Right lobe of liver (tissue), 6 donors: ENCODE measurements around the gene KEL. TPM values are rescaled to one million over a fixed set of nuclear protein-coding genes. Genes with fewer than 3 reads are reported as not detected.
A peak's percentile ranks its signal among the peaks of the same experiment; 100 is the strongest.

Experiments
- ATAC-seq, 4 donors: fragments of 200-7000 bp; cut with Tn5 transposase; one replicate each; pipeline ENCODE4 v1.9.1; 2020; ENCODE audit warnings: mild to moderate bottlenecking in 4 of 4, moderate library complexity in 4 of 4
- DNase-seq, 3 donors: peaks; one replicate each; pipeline ENCODE4 v3.0.0-alpha.2; 2020
- H3K27ac ChIP-seq, 3 donors: fragments of 200-600 bp; one replicate each; pipeline ENCODE4 v1.8.0; 2022
- H3K27me3 ChIP-seq, 2 donors: fragments of 200-600 bp; one replicate each; pipeline ENCODE4 v1.8.0; 2022
- H3K36me3 ChIP-seq, 4 donors: fragments of 200-600 bp; sonication (generic) in 1 of 4; one replicate each; pipeline versions ENCODE4 v1.5.1 to v1.8.0; 2017 to 2022; ENCODE audit warnings: control low read depth in 1 of 4
- H3K4me1 ChIP-seq, 4 donors: fragments of 200-600 bp; sonication (generic) in 1 of 4; one replicate each; pipeline versions ENCODE4 v1.5.1 to v1.8.0; 2017 to 2022; ENCODE audit warnings: control low read depth in 1 of 4
- H3K4me3 ChIP-seq, 3 donors: fragments of 200-600 bp; one replicate each; pipeline ENCODE4 v1.8.0; 2022
- H3K9me3 ChIP-seq, 4 donors: fragments of 200-600 bp; sonication (generic) in 1 of 4; one replicate each; pipeline versions ENCODE4 v1.5.1 to v1.8.0; 2017 to 2022; ENCODE audit warnings: control low read depth in 1 of 4
- POLR2A ChIP-seq: fragments of 450-650 bp; IDR thresholded peaks from one replicate; pipeline ENCODE4 v1.6.1; 2017; ENCODE audit warnings: antibody characterized with exemption, mild to moderate bottlenecking
- WGBS: methylation state at CpG from one replicate; pipeline ENCODE4 v1.1.6; 2018; ENCODE audit warnings: low coverage, low lambda C conversion rate; ENCODE audit not compliant: insufficient coverage; ENCODE audit errors: missing lambda C conversion rate; 5-methylcytosine and 5-hydroxymethylcytosine counted together
- intact Hi-C, 2 donors: fragments of 100-400 bp; cut with DNase I; formaldehyde crosslinking; loops; one replicate each; pipeline versions ENCODE4 v1.11.2 to v1.14.1; 2022
- total RNA-seq, 6 experiments: library from RNA; depleted of rRNA in 2 of 6; stranded (reverse); fragments of >200 nt in 2 of 6; fragmentation: NEBNext Ultra II Directional in 3 of 6; extraction: Animal tissue kit (Norgen Biotek cat#: 25700) in 3 of 6; gene quantifications; one replicate each; pipeline versions ENCODE4 v1.1.0 to v1.2.4, GENCODE V29; 2016 to 2023
- TF ChIP-seq, protein P1 (sequence below), 4 donors: fragments of 200-600 bp in 3 of 4; fragments of 450-650 bp in 1 of 4; IDR thresholded peaks; one replicate each; pipeline versions ENCODE4 v1.5.1 to v1.8.0; 2016 to 2022; ENCODE audit warnings: antibody characterized with exemption in 4 of 4, mild to moderate bottlenecking in 2 of 4
- donor health status: DM: no; HTN: yes; CAD: no.
- donor health status: DM: no; HTN: no; CAD: no.
- donor health status: DM: no; HTN: no; CAD: no.
- donor health status: DM: no; HTN: yes; CAD: no.
- donor health status: DM: no; HTN: yes; CAD: no.

The KEL gene
- total RNA-seq, 6 experiments from 2014 or later, result 0.46 to 2.0 (median 1.4) TPM; not detected in 3

DNA sequence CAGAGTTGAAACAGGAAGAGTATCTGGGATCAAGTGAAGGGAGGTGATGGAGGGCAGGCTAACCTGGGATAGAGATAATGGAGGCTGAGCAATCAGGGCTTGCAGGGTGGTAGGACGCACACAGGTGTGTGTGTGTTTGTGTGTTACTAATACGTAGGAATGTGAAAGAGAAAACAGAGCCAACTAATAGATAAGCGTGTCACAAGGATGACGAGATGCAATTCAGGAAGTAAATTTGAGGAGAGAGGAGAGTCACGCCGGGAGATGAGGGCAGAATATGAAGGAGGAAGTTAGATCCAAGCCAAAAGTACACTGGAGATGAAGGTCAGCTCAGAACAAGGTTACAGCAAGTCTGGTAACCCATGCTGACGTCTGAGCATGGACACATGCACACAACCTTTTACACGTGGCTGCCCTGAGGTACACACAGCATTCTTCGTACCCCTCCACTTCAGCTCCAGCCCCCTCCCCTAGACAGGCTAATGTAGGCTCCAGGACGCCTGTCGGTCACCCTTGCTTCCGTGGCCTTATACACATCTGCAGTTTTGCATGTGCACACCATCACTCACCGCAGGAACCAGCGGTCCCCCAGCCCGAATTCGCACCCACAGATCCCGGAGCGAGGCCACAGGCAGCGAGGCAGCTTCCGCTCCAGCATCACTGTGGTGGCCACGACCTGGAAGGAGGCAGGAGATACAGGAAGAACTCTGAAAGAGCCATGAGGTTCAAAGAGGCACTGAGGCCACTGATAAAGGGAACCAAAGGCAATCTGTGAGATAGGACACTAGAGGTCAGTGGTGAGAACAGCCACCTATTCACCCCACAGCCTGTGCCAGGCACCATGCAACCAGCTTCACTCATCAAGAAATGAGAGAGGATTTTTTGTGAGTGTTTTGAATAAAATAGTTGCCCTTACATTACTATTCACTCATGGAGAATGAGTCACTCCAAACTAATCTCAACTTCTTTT, 53.0 kb downstream of the KEL start:
- DNase-seq, result peak in 1 of 3 donors; percentile 46
- H3K27me3 ChIP-seq, result no peaks in the 10 kb centered on the region
- H3K4me1 ChIP-seq, result no peaks in the 10 kb centered on the region
- TF ChIP-seq, protein P1, sequence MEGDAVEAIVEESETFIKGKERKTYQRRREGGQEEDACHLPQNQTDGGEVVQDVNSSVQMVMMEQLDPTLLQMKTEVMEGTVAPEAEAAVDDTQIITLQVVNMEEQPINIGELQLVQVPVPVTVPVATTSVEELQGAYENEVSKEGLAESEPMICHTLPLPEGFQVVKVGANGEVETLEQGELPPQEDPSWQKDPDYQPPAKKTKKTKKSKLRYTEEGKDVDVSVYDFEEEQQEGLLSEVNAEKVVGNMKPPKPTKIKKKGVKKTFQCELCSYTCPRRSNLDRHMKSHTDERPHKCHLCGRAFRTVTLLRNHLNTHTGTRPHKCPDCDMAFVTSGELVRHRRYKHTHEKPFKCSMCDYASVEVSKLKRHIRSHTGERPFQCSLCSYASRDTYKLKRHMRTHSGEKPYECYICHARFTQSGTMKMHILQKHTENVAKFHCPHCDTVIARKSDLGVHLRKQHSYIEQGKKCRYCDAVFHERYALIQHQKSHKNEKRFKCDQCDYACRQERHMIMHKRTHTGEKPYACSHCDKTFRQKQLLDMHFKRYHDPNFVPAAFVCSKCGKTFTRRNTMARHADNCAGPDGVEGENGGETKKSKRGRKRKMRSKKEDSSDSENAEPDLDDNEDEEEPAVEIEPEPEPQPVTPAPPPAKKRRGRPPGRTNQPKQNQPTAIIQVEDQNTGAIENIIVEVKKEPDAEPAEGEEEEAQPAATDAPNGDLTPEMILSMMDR (IDR thresholded peaks at IDR 0.05), result peak; percentile 30 to 67 (median 52)
- TF ChIP-seq POLR2A, result no peak
- intact Hi-C loops, result no loop called here
- no peak overlapping the region for H3K4me3 ChIP-seq
- ATAC-seq, result peak; percentile 83 to 93 (median 92)
- H3K27ac ChIP-seq, result no peak overlapping the region
- H3K36me3 ChIP-seq, result no peaks in the 10 kb centered on the region
- WGBS, result 28% methylated on average over 12 of the region's 21 CpGs
- no peaks in the 10 kb centered on the region for H3K9me3 ChIP-seq

DNA sequence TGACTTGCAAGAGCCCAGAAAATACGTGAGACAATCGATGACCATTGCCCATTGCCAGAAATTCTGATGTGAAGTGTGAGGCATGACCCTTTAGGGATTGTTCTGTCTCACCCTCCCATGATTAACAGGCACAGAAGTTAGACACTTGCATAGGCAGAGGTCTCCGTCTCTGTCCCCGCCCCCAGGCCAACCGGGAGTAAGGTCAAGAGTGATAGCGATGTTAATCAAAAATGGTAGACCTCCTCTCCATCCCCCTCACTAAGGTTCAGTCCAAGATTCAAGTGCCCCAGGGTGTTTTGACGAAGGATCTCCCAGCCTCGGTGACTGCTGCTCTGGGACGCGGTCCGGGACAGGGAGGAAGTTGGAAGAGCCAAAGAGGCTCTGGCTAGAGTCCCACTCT, 53.9 kb downstream of the KEL start:
- no peaks in the 10 kb centered on the region for H3K9me3 ChIP-seq
- intact Hi-C loops, result no loop called here
- no peak overlapping the region for H3K27ac ChIP-seq
- ATAC-seq (no peak), DNase-seq (peak in 1 of 3 donors; percentile 40)
- no peaks in the 10 kb centered on the region for H3K4me1 ChIP-seq
- WGBS, result 65% methylated on average over 7 of the region's 11 CpGs
- H3K4me3 ChIP-seq, result no peak overlapping the region
- H3K36me3 ChIP-seq, result no peaks in the 10 kb centered on the region
- H3K27me3 ChIP-seq, result no peaks in the 10 kb centered on the region
- TF ChIP-seq, protein P1 (IDR thresholded peaks at IDR 0.05), result no peak

DNA sequence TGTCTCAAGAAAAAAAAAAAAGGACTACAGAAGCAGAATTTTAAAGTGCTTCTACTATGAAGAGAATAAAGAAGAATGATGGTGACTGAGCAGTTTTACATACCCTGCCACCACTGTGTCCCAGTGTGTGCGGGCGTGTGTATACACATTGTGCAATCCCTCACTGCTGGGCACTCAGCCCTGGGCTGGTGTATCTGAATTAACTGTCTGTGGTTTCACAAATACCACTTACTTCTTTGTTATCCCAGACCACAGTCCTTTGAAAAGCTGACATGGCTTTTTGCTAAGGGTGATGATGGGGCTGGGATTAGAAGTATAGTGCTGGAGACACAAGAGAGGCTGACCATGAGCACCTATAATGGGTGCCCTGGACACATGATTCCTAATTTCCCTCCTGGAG, 55.5 kb downstream of the KEL start:
- 67% methylated on average over 2 of the region's 2 CpGs for WGBS
- H3K9me3 ChIP-seq, result no peaks in the 10 kb centered on the region
- no peak for ATAC-seq
- intact Hi-C loops, result no loop called here
- no peaks in the 10 kb centered on the region for H3K4me1 ChIP-seq
- H3K36me3 ChIP-seq, result no peaks in the 10 kb centered on the region
- TF ChIP-seq, protein P1 (IDR thresholded peaks at IDR 0.05), result no peak
- no peak for TF ChIP-seq POLR2A
- no peaks in the 10 kb centered on the region for H3K27me3 ChIP-seq
- no peak overlapping the region for H3K27ac ChIP-seq
- H3K4me3 ChIP-seq, result no peak overlapping the region
- peak in 1 of 3 donors; percentile 71 for DNase-seq

GRCh38 chr7:142905759-142906158, 56.4 kb downstream of the KEL start:
- intact Hi-C loops, result no loop called here
- no peak overlapping the region for H3K27ac ChIP-seq
- no peaks in the 10 kb centered on the region for H3K9me3 ChIP-seq
- no peaks in the 10 kb centered on the region for H3K27me3 ChIP-seq
- no peak for TF ChIP-seq POLR2A
- TF ChIP-seq, protein P1 (IDR thresholded peaks at IDR 0.05), result no peak
- 57% methylated on average over 2 of the region's 2 CpGs for WGBS
- no peak for DNase-seq
- H3K4me1 ChIP-seq, result no peaks in the 10 kb centered on the region
- no peak for ATAC-seq
- H3K4me3 ChIP-seq, result no peak overlapping the region
- no peaks in the 10 kb centered on the region for H3K36me3 ChIP-seq
